Activated B cell treated with CpG ODN at 0.5 μM for 24 hours (primary cell): Measurements from ENCODE around the gene NAA35. TPM values are rescaled to one million over a fixed set of nuclear protein-coding genes. Genes with fewer than 3 reads are reported as not detected.
"Not testable (repeated sequence)": the region's sequence is repeated elsewhere in the genome, so short reads cannot be mapped to it uniquely, and the experiment has no call there.

Experiments
- ATAC-seq: fragments of 200-7000 bp; cut with Tn5 transposase; one replicate; pipeline ENCODE4 v1.10.0; 2021; ENCODE audit warnings: low read depth, mild to moderate bottlenecking, moderate library complexity
- CTCF ChIA-PET: fragments of 350-600 bp; sonication (Branson Sonifier 250); formaldehyde crosslinking; loops from one replicate; lab custom pipeline; 2021; ENCODE audit warnings: antibody characterized with exemption; lab: Charles Lee
- POLR2A ChIA-PET: fragments of 350-600 bp; sonication (Branson Sonifier 250); formaldehyde crosslinking; loops from one replicate; lab custom pipeline; 2021; ENCODE audit warnings: antibody characterized with exemption; lab: Charles Lee
- DNase-seq: peaks from one replicate; pipeline ENCODE4 v3.0.0; 2022
- H3K27ac Mint-ChIP-seq: one replicate; pipeline ENCODE4 v1.8.0; 2020; ENCODE audit warnings: mixed read lengths
- H3K27me3 Mint-ChIP-seq: one replicate; pipeline ENCODE4 v1.8.0; 2021; ENCODE audit warnings: mixed read lengths
- H3K36me3 Mint-ChIP-seq: one replicate; pipeline ENCODE4 v1.8.0; 2021; ENCODE audit warnings: low read depth, mixed read lengths
- H3K4me1 Mint-ChIP-seq: one replicate; pipeline ENCODE4 v1.8.0; 2021; ENCODE audit warnings: mixed read lengths
- H3K4me3 Mint-ChIP-seq: one replicate; pipeline ENCODE4 v1.8.0; 2020; ENCODE audit warnings: mild to moderate bottlenecking, mixed read lengths
- H3K9me3 Mint-ChIP-seq: one replicate; pipeline ENCODE4 v1.8.0; 2020; ENCODE audit warnings: mixed read lengths
- intact Hi-C: fragments of 100-400 bp; cut with micrococcal nuclease; formaldehyde crosslinking; loops from one replicate; pipeline ENCODE4 v1.15.1; 2024
- total RNA-seq: library from RNA; stranded (reverse); gene quantifications from 2 replicates; pipeline ENCODE4 v1.2.3, GENCODE V29; 2022
- TF ChIP-seq, protein P1 (sequence below): fragments of 200-600 bp; IDR thresholded peaks from one replicate; pipeline ENCODE4 v1.8.0; 2022; ENCODE audit warnings: antibody characterized with exemption, mild to moderate bottlenecking

Gene NAA35
- total RNA-seq, 1 donor from 2014 or later, result 18.9 TPM

DNA sequence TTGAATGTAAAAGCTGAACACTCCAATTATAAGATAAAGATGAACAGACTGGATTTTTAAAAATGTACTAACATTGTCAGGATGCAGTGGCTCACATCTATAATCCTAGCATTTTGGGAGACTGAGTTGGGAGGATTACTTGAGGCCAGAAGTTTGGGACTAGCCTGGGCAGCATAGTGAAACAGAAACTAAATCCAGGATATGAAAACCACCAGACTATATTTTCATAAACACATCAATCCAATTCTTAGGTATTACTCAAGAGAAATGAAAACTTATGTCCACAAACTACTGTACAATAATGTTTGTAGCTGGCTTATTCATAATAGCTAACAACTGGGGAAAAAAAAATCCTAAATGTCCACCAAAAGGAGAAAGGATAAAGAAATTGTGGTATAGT, 26.8 kb upstream of the NAA35 start:
- CTCF ChIA-PET, result no interaction called here
- no peaks in the 10 kb centered on the region for H3K4me1 Mint-ChIP-seq
- peaks cover 10% of the 10 kb centered on the region for H3K27me3 Mint-ChIP-seq
- no peak overlapping the region for H3K27ac Mint-ChIP-seq
- TF ChIP-seq, protein P1, sequence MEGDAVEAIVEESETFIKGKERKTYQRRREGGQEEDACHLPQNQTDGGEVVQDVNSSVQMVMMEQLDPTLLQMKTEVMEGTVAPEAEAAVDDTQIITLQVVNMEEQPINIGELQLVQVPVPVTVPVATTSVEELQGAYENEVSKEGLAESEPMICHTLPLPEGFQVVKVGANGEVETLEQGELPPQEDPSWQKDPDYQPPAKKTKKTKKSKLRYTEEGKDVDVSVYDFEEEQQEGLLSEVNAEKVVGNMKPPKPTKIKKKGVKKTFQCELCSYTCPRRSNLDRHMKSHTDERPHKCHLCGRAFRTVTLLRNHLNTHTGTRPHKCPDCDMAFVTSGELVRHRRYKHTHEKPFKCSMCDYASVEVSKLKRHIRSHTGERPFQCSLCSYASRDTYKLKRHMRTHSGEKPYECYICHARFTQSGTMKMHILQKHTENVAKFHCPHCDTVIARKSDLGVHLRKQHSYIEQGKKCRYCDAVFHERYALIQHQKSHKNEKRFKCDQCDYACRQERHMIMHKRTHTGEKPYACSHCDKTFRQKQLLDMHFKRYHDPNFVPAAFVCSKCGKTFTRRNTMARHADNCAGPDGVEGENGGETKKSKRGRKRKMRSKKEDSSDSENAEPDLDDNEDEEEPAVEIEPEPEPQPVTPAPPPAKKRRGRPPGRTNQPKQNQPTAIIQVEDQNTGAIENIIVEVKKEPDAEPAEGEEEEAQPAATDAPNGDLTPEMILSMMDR, result no peak
- DNase-seq (no peak), ATAC-seq (no peak)
- no peaks in the 10 kb centered on the region for H3K9me3 Mint-ChIP-seq
- H3K4me3 Mint-ChIP-seq, result no peak overlapping the region
- H3K36me3 Mint-ChIP-seq, result no peaks in the 10 kb centered on the region
- POLR2A ChIA-PET, result no interaction called here
- intact Hi-C loops, result no loop called here

DNA sequence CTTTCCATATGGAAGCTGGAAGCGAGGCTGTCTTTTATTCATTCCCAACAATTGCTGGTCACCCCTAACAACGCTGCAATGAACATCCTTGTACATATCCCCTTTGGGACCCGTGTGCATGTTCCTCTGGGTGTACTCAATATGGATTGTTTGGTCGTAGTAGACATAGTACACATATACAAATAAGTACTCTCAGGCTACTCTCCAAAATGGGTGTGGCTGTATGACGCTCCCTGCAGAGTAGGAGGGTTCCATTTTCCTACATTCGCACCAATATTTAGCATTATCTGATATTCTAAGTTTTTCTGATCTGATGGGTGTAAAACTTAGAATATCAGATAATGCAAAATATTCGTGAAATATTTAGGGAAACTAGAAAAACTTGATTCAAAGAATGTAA, 23.2 kb upstream of the NAA35 start:
- Mint-ChIP-seq H3K27ac (no peak overlapping the region), H3K27me3 (peaks cover 2% of the 10 kb centered on the region), H3K36me3 (no peaks in the 10 kb centered on the region), H3K4me3 (no peak overlapping the region), H3K4me1 (no peaks in the 10 kb centered on the region), H3K9me3 (no peaks in the 10 kb centered on the region)
- DNase-seq (no peak), ATAC-seq (no peak)
- intact Hi-C loops, result no loop called here
- TF ChIP-seq, protein P1, result no peak
- CTCF ChIA-PET, result no interaction called here
- POLR2A ChIA-PET, result no interaction called here

- intact Hi-C loops, result no loop called here
- Mint-ChIP-seq H3K27ac (no peak overlapping the region), H3K36me3 (no peaks in the 10 kb centered on the region), H3K4me1 (no peaks in the 10 kb centered on the region), H3K27me3 (peaks cover 26% of the 10 kb centered on the region), H3K4me3 (no peak overlapping the region), H3K9me3 (no peaks in the 10 kb centered on the region)
- POLR2A ChIA-PET, result no interaction called here
- CTCF ChIA-PET, result no interaction called here
- ATAC-seq (no peak), DNase-seq (no peak)
- TF ChIP-seq, protein P1, result no peak
These were observed 15.5 kb upstream of the NAA35 start for GRCh38 chr9:85925493-85925892.

DNA sequence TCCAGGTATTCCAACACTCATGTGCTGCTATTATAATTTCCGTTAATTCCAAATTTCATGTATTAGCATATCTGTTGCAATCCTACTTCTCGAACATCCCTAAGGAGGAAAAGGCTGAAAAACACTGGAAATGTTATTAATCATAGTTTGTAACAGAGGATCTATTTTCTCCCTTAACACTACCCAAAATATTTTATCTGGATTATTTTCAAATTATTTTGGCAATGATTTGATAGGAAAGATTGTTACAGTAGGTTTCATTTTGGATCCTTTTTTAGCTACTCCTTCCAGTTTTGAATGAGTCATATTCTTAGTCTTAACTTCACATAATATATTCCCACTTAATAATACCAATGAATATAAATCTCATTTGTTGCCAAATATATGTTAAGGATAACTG, 13.9 kb upstream of the NAA35 start:
- ChIA-PET CTCF (no interaction called here), POLR2A (no interaction called here)
- Mint-ChIP-seq H3K27me3 (peaks cover 28% of the 10 kb centered on the region), H3K36me3 (no peaks in the 10 kb centered on the region), H3K4me1 (no peaks in the 10 kb centered on the region), H3K9me3 (no peaks in the 10 kb centered on the region), H3K27ac (no peak overlapping the region), H3K4me3 (no peak overlapping the region)
- TF ChIP-seq, protein P1, result no peak
- intact Hi-C loops, result no loop called here
- no peak for DNase-seq
- ATAC-seq, result no peak

DNA sequence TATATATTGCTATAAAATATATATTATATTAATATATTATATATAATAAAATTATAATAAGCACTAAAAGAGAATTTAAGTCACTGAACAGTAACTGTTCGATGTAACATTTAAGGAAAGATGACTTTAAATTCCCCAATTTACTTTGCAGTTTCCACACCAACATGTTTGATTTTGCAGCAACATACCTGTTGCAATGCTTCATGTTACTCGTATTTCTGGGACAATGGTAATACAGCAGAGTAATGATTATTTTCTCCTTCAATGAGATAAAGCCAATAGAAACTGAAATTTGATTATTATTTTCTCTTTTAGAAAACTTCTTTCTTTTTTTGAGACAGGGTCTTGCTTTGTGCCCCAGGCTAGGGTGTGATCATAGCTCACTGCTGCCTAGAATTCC, 9.5 kb upstream of the NAA35 start:
- Mint-ChIP-seq H3K27me3 (peaks cover 26% of the 10 kb centered on the region), H3K4me3 (no peak overlapping the region), H3K9me3 (no peaks in the 10 kb centered on the region), H3K27ac (no peak overlapping the region), H3K4me1 (no peaks in the 10 kb centered on the region), H3K36me3 (no peaks in the 10 kb centered on the region)
- TF ChIP-seq, protein P1, result no peak
- intact Hi-C loops, result no loop called here
- ChIA-PET POLR2A (no interaction called here), CTCF (no interaction called here)
- DNase-seq, result no peak
- ATAC-seq, result no peak

DNA sequence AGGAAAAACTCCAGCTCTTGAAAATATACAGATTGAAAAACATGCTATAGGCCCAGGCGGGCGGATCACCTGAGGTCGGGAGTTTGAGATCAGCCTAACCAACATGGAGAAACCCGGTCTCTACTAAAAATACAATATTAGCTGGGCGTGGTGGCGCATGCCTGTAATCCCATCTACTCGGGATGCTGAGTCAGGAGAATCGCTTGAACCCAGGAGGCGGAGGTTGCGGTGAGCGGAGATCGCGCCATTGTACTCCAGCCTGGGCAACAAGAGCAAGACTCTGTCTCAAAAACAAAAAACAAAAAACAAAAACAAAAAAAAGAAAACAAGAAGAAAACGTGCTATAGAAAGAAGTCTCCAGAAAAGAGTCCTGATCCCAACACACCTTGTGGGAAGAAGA, 5.0 kb upstream of the NAA35 start:
- ATAC-seq, POLR2A ChIA-PET, H3K4me3 Mint-ChIP-seq, H3K27me3 Mint-ChIP-seq, intact Hi-C loops, DNase-seq, CTCF ChIA-PET, H3K36me3 Mint-ChIP-seq, H3K27ac Mint-ChIP-seq, H3K9me3 Mint-ChIP-seq: not testable (repeated sequence)
- H3K4me1 Mint-ChIP-seq, result peaks cover 11% of the 10 kb centered on the region
